ENCODE measurements around the gene CDYL2.

GRCh38 chr16:80628254-80628653, 176.1 kb downstream of the CDYL2 start:
- TF ChIP-seq CTCF (IDR thresholded peaks at IDR 0.05) (no peak), POLR2A (IDR thresholded peaks at IDR 0.05) (no peak)
